ENCODE results near the gene CBX7.
"Not testable (repeated sequence)": the region's sequence is repeated elsewhere in the genome, so short reads cannot be mapped to it uniquely, and the experiment has no call there.

CBX7 gene

DNA sequence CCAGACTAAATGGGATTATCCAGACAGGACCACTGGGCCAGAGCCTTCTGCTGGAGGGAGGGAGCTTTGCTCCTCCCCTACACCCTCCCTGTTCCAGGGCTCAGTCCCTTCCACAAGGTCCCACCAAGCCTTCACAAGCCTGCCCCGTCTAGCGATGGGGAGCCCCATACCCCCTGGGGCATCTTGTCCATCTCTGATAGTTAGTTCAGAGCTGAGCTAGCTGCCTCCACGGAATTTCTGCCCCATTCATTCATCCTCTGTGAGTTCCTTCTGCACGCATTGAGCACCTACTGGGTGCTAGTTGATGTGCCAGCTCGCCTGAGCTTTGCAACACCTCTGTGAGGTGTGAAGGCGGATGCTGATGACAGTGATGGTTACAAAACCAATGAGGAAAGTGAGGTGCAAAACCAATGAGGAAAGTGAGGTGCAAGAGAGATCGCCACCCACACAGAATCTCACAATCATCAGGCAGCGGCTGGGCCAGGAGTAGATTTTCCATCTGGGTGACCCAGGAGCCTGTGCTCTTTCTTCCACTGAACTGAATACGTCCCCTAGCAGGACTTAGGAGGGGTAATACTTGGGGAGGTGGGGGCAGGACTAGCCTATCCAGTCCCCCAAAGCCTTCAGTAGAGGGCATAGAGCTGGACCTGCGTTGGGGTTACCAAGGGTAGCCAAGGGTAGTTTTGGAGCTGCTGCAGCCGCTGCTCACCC, 21.5 kb upstream of the CBX7 start:
- DNase-seq: no peak

DNA sequence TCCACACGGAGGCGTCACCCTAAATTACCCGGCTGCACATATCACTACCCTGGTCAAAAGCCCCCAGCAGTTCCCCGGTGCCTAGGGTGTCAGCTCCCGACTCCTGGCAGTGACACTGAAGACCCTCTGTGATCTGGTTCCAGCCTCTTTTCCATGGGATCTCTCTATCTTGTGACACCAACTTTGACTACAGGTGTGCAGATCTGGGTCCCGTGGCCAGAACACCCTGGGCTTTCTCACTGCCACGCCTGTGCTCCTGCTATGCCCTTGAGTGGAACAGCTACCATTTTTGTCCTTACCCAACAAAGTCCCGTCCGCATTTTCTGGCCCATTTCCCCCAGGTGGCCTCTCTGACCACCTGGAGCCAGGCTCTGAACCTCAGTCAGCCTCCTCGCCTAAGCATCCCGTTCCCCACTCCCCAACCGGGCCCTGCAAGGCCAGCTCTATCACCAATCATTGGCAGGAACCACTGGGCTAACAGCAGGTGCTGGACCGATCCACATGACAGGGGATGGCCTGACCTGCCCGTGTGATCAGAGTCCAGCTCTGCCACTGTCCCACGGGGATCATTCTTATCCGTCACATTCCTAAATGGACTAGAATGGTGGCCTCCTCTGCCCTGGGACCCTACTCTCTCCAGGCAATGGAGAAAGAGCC, 20.7 kb upstream of the CBX7 start:
- no peak for DNase-seq

DNA sequence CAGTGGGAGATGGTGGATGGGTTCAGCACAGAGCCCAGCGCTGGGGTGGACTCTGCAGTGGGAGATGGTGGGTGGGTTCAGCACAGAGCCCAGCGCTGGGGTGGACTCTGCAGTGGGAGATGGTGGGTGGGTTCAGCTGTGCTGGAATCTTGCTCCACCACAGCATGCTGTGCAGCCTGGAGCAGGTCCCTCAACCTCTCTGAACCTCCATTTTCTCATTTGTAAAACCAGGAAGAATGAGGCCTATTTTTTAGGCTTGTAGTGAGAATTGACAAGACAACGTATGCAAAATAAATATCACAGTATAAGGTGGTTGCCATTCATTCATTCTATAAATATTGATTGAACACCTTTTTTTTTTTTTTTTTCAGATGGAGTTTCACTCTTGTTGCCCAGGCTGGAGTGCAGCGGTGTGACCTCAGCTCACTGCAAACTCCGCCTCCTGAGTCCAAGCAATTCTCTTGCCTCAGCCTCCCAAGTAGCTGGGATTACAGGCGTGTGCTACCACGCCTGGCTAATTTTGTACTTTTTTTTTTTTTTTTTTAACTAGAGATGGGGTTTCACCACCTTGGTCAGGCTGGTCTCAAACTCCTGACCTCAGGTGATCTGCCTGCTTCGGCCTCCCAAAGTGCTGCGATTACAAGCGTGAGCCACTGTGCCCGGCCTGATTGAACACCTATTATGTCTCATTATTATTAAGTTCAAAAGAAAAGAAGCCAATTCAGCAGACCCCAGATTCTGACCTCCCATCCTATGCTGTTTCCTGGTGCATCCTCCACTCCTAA, 20.0 kb upstream of the CBX7 start:
- DNase-seq: not testable (repeated sequence)

DNA sequence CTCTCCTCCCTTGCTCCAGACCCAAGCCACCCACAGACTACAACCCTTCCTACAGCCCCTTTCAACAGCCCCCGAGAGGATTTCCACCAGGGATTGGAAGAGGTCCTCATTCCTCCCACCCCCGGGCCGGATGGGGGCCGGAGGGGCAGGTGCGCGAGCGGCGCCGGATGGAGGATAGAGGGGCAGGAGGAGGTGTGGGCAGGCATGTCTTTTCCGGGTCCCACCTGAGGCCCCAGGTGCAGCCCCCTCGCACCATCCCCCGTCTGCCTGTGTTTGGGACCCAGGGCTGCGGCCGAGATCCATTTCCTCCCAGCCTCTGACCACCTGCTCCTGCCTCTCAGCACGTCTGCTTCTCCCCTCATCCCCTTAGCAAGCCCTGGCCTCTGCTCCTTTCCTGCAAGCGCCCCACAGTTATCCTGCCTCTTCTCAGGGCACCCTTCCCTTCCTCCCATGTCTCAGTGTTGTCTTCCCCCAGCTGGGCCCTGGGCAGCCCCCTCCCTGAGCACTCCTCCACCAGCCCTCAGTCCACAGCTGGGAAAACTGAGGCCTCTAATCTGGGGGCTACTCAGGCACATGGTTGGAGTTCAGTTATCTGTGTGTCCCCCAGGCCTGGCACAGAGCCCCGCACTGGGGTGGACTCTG, 19.3 kb upstream of the CBX7 start:
- no peak for DNase-seq

DNA sequence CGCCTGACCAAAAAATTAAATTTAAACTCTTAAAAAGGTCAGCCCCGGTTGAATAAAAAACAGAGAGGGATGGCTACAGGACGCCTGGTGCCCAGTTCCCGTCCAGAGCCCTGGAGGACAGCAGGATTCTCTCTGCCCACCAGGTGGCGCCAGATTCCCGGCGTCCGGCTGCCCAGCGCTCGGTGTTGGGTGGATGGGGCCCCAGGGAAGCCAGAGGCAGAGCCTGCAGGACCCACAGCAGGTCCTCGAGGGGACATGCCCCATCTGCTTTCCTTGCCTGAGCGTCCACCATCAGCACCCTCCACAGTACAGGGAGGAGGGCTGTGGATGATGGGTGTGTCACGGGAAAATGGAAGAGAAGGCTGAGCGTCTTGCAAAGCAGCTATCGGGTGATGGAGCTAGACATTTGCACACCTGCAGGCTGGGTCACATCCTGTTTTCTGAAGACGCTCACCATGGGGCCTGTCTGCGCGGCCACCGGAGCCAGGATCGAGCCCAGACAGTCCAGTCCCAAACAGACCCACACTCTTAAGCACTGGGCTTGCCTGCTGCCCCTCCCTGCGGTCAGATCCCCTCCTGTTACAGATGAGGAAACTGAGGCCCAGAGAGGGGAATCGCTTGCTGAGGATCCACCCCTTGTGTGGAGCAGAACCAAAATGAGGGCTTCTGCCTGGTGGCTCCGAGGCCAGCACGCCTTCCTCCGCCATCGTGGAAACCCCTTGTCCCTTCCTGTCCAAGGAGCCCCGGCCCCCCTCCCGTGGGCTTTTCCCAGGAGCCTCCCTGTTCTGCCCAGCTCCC, 18.5 kb upstream of the CBX7 start:
- DNase-seq: peak; percentile 56

GRCh38 chr22:39169797-39170466, 17.5 kb upstream of the CBX7 start:
- DNase-seq: no peak

- no peak for DNase-seq
Observed at GRCh38 chr22:39166547-39166946, 14.1 kb upstream of the CBX7 start.

DNA sequence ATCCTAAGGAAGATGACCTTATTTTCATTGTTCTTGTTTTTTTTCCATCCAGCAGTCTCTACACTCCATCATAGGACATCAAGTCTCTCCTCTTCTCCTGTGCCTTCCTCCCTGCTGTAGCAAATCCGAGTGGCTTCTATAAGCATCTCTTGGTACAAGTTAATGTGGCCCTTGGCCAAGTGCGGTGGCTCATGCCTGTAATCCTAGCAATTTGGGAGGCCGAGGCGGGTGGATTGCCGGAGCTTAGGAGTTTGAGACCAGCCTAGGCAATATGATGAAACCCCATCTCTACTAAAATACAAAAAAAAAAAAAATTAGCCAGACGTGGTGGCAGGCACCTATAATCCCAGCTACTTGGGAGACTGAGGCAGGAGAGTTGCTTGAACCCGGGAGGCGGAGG, 3.6 kb upstream of the CBX7 start:
- not testable (repeated sequence) for DNase-seq

DNA sequence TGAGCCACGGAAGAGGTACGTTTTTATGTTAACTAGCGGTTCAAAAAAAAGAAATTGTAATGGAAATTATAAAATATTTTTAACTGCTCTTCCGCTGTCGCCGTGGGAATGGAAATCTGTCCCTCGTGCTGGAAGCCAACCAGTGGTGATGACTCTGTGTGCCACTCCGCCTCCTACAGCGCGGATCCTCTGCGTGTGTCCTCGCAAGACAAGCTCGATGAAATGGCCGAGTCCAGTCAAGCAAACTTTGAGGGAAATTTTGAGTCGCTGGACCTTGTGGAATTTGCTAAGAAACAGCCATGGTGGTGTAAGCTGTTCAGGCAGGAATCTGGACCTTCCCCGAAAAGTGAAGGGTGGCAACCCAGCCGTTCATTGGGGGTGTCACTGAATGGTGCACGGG, 2.9 kb upstream of the CBX7 start:
- DNase-seq: no peak

- DNase-seq: no peak
Observed at GRCh38 chr22:39153220-39153717, 789 bp upstream of the CBX7 start.

DNA sequence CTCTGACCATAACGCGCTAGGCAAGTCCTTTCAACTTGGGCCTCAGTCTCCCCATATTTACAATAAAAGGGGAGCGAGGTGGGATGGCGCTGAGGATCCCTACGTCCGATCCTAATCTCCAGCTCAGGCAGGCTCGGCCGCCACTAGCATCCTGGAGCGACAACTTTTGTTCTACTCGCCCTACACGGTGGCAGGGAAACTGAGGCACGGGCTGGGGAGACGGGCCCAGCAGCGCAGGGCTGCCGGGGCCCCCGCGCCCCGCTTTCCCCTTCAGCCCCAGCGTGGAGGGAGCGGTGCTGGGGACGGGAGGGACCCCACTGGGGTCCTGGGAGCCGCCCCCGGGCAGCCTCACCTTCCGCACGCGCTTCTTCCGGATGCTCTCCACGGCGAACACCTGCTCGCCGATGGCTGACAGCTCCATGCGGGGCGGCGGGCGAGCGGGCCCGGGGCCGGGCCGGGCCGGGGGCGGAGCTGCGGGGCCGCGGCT, 413 bp downstream of the CBX7 start:
- DNase-seq: no peak

DNA sequence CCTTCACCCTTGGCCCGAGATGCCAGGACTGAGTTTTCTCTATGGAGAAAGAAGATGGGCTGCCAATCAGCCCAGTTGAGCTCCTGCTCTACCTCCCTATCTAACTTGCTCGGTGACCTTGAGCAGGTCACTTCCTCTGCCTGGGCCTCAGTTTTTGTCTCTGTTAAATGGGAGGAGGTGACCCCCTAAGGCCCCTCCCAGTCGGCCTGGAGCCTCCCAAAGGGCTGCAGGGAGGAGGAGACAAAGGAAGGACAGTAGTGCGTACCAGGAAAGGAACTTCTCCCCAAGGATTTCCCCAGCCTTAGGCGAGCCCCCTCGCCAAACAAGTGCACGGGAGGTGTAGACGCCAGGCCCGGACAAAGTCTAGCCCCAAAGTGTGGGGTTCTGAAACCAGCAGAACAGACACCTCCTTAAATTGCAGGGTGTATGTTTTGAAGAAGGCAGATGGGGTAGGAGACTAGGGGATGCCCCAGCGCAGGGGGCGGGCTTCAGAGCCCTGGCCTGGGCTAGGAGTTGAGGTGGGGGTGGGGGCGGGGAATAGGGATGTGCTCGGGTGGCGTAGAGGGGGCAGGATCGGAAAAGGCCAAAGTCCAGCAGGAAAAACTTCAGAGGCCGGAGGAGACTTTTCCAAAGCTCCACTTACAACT, 1.0 kb downstream of the CBX7 start:
- DNase-seq: no peak

DNA sequence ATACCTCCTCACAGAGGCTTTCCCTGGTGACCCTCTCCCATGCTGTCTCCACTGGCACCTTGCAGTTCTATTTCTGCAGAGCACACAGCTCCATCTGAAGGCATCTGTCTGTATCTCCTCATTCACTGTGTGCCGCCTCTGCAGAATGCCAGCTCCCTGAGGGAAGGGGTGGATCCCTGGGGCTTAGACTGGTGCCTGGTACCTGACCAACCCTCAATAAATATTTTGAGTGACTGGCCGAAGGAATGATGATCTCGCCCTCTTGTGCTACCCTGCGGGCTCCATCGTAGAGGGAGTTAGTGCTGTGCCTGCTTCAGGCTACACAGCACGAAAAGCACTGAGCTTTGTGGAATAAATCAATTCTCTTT, 1.6 kb downstream of the CBX7 start:
- DNase-seq: no peak

DNA sequence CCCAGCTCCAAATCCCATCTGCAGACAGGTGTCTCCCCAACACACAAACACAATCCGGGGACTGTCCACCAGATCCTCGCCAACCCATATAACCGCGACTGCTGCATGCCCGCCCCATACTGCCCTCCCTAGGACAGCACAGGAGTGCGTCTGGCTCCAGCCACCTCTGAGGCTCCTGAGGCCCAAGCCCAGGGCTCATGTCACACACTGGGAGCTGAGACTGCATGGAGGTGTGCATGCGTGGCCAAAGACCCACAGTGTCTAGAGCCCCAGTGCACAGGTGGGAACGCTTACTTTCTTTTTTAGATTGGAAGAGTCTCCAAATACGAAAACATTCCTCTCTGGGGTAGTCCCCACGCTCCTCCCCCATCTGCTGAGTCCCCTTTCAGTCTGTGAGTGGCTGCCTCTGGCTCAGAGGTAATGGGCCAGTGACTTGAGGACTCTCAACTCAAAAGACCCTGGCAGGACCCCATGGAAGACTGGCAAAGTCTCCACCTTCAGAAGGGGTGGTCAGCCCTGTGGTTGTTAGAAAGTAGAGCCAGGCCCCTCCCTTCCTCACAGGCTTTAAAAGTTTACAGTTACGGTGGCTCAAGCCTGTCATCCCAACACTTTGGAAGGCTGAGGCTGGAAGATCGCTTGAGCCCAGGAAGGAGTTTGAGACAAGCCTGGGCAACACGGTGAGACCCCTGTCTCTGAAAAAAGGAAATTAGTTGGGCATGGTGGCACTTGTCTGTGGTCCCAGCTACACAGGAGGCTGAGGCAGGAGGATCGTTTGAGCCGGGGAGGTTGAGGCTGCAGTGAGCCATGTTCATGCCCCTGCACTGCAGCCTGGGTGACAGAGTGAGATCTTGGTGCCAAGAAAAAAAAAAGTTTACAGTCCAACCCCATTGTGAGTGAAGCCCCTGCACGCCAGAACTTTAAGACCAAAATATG, 2.3 kb downstream of the CBX7 start:
- DNase-seq: no peak

GRCh38 chr22:39148727-39149535, 3.5 kb downstream of the CBX7 start:
- DNase-seq: no peak

DNA sequence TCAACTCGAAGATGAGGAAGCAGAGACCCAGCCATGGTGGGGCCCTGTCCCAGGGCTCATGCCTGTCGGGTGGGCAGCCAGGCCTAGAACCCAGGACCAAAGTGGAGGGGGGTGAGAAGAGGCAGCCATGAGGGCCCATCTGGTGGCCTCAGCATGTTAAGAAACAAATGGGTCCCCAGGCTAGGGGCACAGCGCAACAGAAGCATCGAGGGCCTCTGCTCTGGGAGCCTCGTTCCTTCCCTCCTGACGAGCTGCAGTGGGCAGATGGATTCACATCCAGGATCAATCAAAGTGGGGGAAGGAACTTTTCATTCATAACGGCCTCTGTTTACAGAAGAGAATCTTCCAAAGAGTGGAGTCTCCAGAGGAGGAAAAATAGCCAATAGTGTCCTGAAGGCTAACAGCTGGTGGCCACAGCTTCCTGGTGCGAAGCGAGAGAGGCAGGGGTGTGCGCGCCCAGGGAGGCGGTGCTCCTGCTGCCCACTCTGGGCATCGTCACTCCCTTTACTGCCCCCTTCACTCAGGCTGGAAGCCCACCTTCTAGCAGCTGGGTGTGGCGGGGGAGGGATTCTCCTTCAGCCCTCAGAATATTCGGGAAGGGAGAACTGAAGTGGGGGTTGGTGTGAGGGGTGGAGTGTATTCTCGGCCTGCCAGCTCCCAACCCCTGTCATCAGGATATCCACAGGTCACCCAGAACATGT, 4.3 kb downstream of the CBX7 start:
- DNase-seq: no peak

- no peak for DNase-seq
Observed at GRCh38 chr22:39147335-39148025, 5.0 kb downstream of the CBX7 start.

Data from NCI-H2171 (cell line).